Endometrial microvascular endothelial cells (primary cell): ENCODE data around the gene RAD54L2. TPM values are rescaled to one million over a fixed set of nuclear protein-coding genes. Genes with fewer than 3 reads are reported as not detected.

ENCODE experiments used
- total RNA-seq: library from RNA; depleted of rRNA; stranded (reverse); fragments of >200 nt; gene quantifications from one replicate; pipeline ENCODE4 v1.2.3, GENCODE V29; 2015; ENCODE audit errors: inconsistent ontology term

Gene RAD54L2
- total RNA-seq, 1 donor from 2014 or later = 12.8 TPM

Other genes with a start within 250 kb of the RAD54L2 start
- gene MANF, start 153.4 kb upstream of the RAD54L2 start, total RNA-seq = 103 TPM
- gene RBM15B, start 147.4 kb upstream of the RAD54L2 start, total RNA-seq = 30.2 TPM
- 17.7 TPM for gene DCAF1, start 38.7 kb upstream of the RAD54L2 start, total RNA-seq
- gene TEX264, start 132.5 kb downstream of the RAD54L2 start, total RNA-seq = 70.0 TPM
- 0.93 TPM for gene GRM2, start 168.3 kb downstream of the RAD54L2 start, total RNA-seq
- gene IQCF6, start 240.5 kb downstream of the RAD54L2 start, total RNA-seq = not detected